Neural cell (in vitro differentiated cells): ENCODE results near the gene ERI2. TPM values are rescaled to one million over a fixed set of nuclear protein-coding genes. Genes with fewer than 3 reads are reported as not detected.

Experiments
- H2AFZ ChIP-seq: fragments of 200-600, 300-800 bp; sonication (generic), shearing (Covaris generic); 2 replicates; pipeline ENCODE4 v1.6.0; 2014; ENCODE audit warnings: low read depth, mild to moderate bottlenecking, antibody characterized with exemption, low read length, moderate library complexity
- H3F3A ChIP-seq: fragments of 200-600 bp; shearing (Covaris generic); 2 replicates; pipeline ENCODE4 v1.6.1; 2016; ENCODE audit warnings: mild to moderate bottlenecking, moderate library complexity, mixed read lengths, antibody characterized with exemption, low read length; ENCODE audit not compliant: insufficient read depth, poor library complexity, severe bottlenecking
- H3K27ac ChIP-seq: fragments of 200-600, 300-800 bp; sonication (generic), shearing (Covaris generic); 2 replicates; pipeline ENCODE4 v1.5.1; 2014; ENCODE audit warnings: mild to moderate bottlenecking, low read length, moderate library complexity
- H3K27me3 ChIP-seq: fragments of 300-800, 200-600 bp; sonication (generic), shearing (Covaris generic); 2 replicates; pipeline ENCODE4 v1.6.0; 2014; ENCODE audit warnings: mild to moderate bottlenecking, low read depth, low read length, moderate library complexity; ENCODE audit not compliant: insufficient read depth
- H3K36me3 ChIP-seq: fragments of 300-800, 200-600 bp; sonication (generic), shearing (Covaris generic); 2 replicates; pipeline ENCODE4 v1.5.1; 2014; ENCODE audit warnings: mild to moderate bottlenecking, antibody characterized with exemption, low read length, moderate library complexity; ENCODE audit not compliant: insufficient read depth
- H3K4me2 ChIP-seq: fragments of 300-800, 200-600 bp; sonication (generic), shearing (Covaris generic); 2 replicates; pipeline ENCODE4 v1.6.0; 2014; ENCODE audit warnings: mild to moderate bottlenecking, low read length
- H3K4me3 ChIP-seq: fragments of 300-800, 200-600 bp; sonication (generic), shearing (Covaris generic); 2 replicates; pipeline ENCODE4 v1.5.1; 2014; ENCODE audit warnings: mild to moderate bottlenecking, low read length, moderate library complexity
- H3K79me2 ChIP-seq: fragments of 200-600 bp; shearing (Covaris generic); replicated peaks from 2 replicates; pipeline ENCODE4 v1.6.0; 2014; ENCODE audit warnings: mild to moderate bottlenecking, low read length, moderate library complexity; ENCODE audit not compliant: insufficient read depth
- H3K9ac ChIP-seq: fragments of 300-800, 200-600 bp; sonication (generic), shearing (Covaris generic); 2 replicates; pipeline ENCODE4 v1.6.1; 2016; ENCODE audit warnings: mild to moderate bottlenecking, low read length, mixed read lengths
- H3K9me2 ChIP-seq: fragments of 200-600 bp; shearing (Covaris generic); 2 replicates; pipeline ENCODE4 v1.6.1; 2016; ENCODE audit warnings: mild to moderate bottlenecking, low read length, mixed read lengths; ENCODE audit not compliant: insufficient read depth
- H3K9me3 ChIP-seq: fragments of 200-600, 300-800 bp; sonication (generic), shearing (Covaris generic); 2 replicates; pipeline ENCODE4 v1.6.1; 2016; ENCODE audit warnings: mild to moderate bottlenecking, mixed run types, low read length, moderate library complexity, mixed read lengths
- H4K20me1 ChIP-seq: fragments of 200-600 bp; shearing (Covaris generic); 2 replicates; pipeline ENCODE4 v1.6.1; 2016; ENCODE audit warnings: mild to moderate bottlenecking, mixed run types; ENCODE audit not compliant: insufficient read depth
- EP300 ChIP-seq: fragments of 450-650 bp; conservative IDR thresholded peaks from 2 replicates; pipeline ENCODE4 v1.6.1; 2014; ENCODE audit warnings: antibody characterized with exemption, mild to moderate bottlenecking, moderate library complexity; ENCODE audit not compliant: poor library complexity, severe bottlenecking
- EZH2 ChIP-seq: fragments of 200-600, 300-800 bp; shearing (Covaris generic), sonication (generic); IDR thresholded peaks from 2 replicates; pipeline ENCODE4 v1.6.1; 2014; ENCODE audit warnings: antibody characterized with exemption, low read length, borderline replicate concordance, mild to moderate bottlenecking; ENCODE audit not compliant: insufficient read depth, poor library complexity, severe bottlenecking
- MXI1 ChIP-seq: fragments of 450-650 bp; conservative IDR thresholded peaks from 2 replicates; pipeline ENCODE4 v1.6.1; 2014; ENCODE audit warnings: antibody characterized with exemption, mild to moderate bottlenecking; ENCODE audit not compliant: poor library complexity, severe bottlenecking
- POLR2AphosphoS5 ChIP-seq: IDR thresholded peaks from 2 replicates; pipeline ENCODE4 v1.6.1; 2012
- RAD21 ChIP-seq: fragments of 450-650 bp; conservative IDR thresholded peaks from 2 replicates; pipeline ENCODE4 v1.6.1; 2014; ENCODE audit warnings: antibody characterized with exemption, mild to moderate bottlenecking, moderate library complexity
- REST ChIP-seq: IDR thresholded peaks from 2 replicates; pipeline ENCODE4 v1.6.1; 2012; ENCODE audit warnings: borderline replicate concordance
- SMC3 ChIP-seq: fragments of 450-650 bp; conservative IDR thresholded peaks from 2 replicates; pipeline ENCODE4 v1.6.1; 2014; ENCODE audit warnings: antibody characterized with exemption, mild to moderate bottlenecking, moderate library complexity; ENCODE audit not compliant: poor library complexity
- TAF1 ChIP-seq: IDR thresholded peaks from 2 replicates; pipeline ENCODE4 v1.6.1; 2012; ENCODE audit warnings: low read depth
- polyA plus RNA-seq: library from polyadenylated mRNA; depleted of rRNA; stranded (reverse); fragments of >200 nt; gene quantifications from 2 replicates; pipeline ENCODE4 v1.2.3, GENCODE V29; 2014
- TF ChIP-seq, protein P1 (sequence below): fragments of 450-650 bp; IDR thresholded peaks from 2 replicates; pipeline ENCODE4 v1.5.1; 2014; ENCODE audit warnings: antibody characterized with exemption, mild to moderate bottlenecking, moderate library complexity; ENCODE audit not compliant: poor library complexity, severe bottlenecking

ERI2 gene
- polyA plus RNA-seq, 1 donor from 2014 or later: 46.9 TPM

- H3K9ac ChIP-seq: no peak overlapping the region
- H3K79me2 ChIP-seq: no peaks in the 10 kb centered on the region
- no peak overlapping the region for H3K4me2 ChIP-seq
- no peaks in the 10 kb centered on the region for H3K27me3 ChIP-seq
- no peaks in the 10 kb centered on the region for H3K9me3 ChIP-seq
- TF ChIP-seq EP300: no peak
- TF ChIP-seq EZH2: no peak
- TF ChIP-seq, protein P1, sequence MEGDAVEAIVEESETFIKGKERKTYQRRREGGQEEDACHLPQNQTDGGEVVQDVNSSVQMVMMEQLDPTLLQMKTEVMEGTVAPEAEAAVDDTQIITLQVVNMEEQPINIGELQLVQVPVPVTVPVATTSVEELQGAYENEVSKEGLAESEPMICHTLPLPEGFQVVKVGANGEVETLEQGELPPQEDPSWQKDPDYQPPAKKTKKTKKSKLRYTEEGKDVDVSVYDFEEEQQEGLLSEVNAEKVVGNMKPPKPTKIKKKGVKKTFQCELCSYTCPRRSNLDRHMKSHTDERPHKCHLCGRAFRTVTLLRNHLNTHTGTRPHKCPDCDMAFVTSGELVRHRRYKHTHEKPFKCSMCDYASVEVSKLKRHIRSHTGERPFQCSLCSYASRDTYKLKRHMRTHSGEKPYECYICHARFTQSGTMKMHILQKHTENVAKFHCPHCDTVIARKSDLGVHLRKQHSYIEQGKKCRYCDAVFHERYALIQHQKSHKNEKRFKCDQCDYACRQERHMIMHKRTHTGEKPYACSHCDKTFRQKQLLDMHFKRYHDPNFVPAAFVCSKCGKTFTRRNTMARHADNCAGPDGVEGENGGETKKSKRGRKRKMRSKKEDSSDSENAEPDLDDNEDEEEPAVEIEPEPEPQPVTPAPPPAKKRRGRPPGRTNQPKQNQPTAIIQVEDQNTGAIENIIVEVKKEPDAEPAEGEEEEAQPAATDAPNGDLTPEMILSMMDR: no peak
- no peak for TF ChIP-seq MXI1
- TF ChIP-seq REST: no peak
- TF ChIP-seq TAF1: no peak
- TF ChIP-seq POLR2AphosphoS5: no peak
- TF ChIP-seq SMC3: no peak
- TF ChIP-seq RAD21: no peak
- no peak overlapping the region for H3K4me3 ChIP-seq
- no peaks in the 10 kb centered on the region for H4K20me1 ChIP-seq
- no peaks in the 10 kb centered on the region for H3K9me2 ChIP-seq
- H3K27ac ChIP-seq: no peak overlapping the region
- H3F3A ChIP-seq: no peaks in the 10 kb centered on the region
- H3K36me3 ChIP-seq: no peaks in the 10 kb centered on the region
- no peak overlapping the region for H2AFZ ChIP-seq
Observed at GRCh38 chr16:20784204-20784603, 22.1 kb downstream of the ERI2 start.

GRCh38 chr16:20782470-20782869 lies 23.8 kb downstream of the ERI2 start:
- no peaks in the 10 kb centered on the region for H3K9me3 ChIP-seq
- no peak overlapping the region for H3K4me2 ChIP-seq
- H3K36me3 ChIP-seq: no peaks in the 10 kb centered on the region
- no peaks in the 10 kb centered on the region for H3K79me2 ChIP-seq
- no peak overlapping the region for H3K4me3 ChIP-seq
- H3K9me2 ChIP-seq: no peaks in the 10 kb centered on the region
- H3F3A ChIP-seq: no peaks in the 10 kb centered on the region
- H3K27me3 ChIP-seq: no peaks in the 10 kb centered on the region
- no peaks in the 10 kb centered on the region for H4K20me1 ChIP-seq
- TF ChIP-seq EP300: no peak
- TF ChIP-seq SMC3: no peak
- TF ChIP-seq POLR2AphosphoS5: no peak
- no peak for TF ChIP-seq TAF1
- TF ChIP-seq, protein P1: no peak
- no peak for TF ChIP-seq EZH2
- TF ChIP-seq RAD21: no peak
- no peak for TF ChIP-seq REST
- TF ChIP-seq MXI1: no peak
- H3K27ac ChIP-seq: no peak overlapping the region
- no peak overlapping the region for H3K9ac ChIP-seq
- H2AFZ ChIP-seq: no peak overlapping the region
